PFSK-1 (cell line): ENCODE results near the gene CCDC66.

Experiments
- FOXP2 ChIP-seq: optimal IDR thresholded peaks from 2 replicates; pipeline ENCODE3; 2011; ENCODE audit warnings: borderline replicate concordance, control low read depth, inconsistent platforms; ENCODE audit not compliant: insufficient read depth; ENCODE audit errors: extremely low read length, extremely low read depth
- POLR2AphosphoS5 ChIP-seq: IDR thresholded peaks from 2 replicates; pipeline ENCODE4 v1.6.1; 2012; ENCODE audit warnings: low read depth, mild to moderate bottlenecking, control low read depth, low read length, moderate library complexity
- REST ChIP-seq, 2 experiments: IDR thresholded peaks; 2 replicates each; pipeline versions ENCODE4 v1.6.1 to v1.8.0; 2011 to 2012; ENCODE audit warnings: low read depth in 2 of 2, low read length in 2 of 2, control low read depth in 1 of 2, inconsistent platforms in 1 of 2, mild to moderate bottlenecking in 1 of 2, moderate library complexity in 1 of 2; ENCODE audit not compliant: insufficient read depth in 1 of 2
- SIN3A ChIP-seq: IDR thresholded peaks from 2 replicates; pipeline ENCODE4 v1.6.1; 2012; ENCODE audit warnings: mild to moderate bottlenecking, low read length, moderate library complexity, borderline replicate concordance; ENCODE audit not compliant: insufficient read depth
- TAF1 ChIP-seq: IDR thresholded peaks from 2 replicates; pipeline ENCODE4 v1.6.1; 2012; ENCODE audit warnings: low read length, control low read depth, borderline replicate concordance; ENCODE audit not compliant: insufficient read depth

The CCDC66 gene

GRCh38 chr3:56591262-56591661 is 34.3 kb downstream of the CCDC66 start:
- no peak for TF ChIP-seq TAF1
- TF ChIP-seq REST (IDR thresholded peaks at IDR 0.05; ENCODE audit: insufficient read depth in 1 of 2, low read depth in 2 of 2, low read length in 2 of 2): no peak
- no peak for TF ChIP-seq POLR2AphosphoS5
- TF ChIP-seq SIN3A: no peak
- TF ChIP-seq FOXP2: no peak

GRCh38 chr3:56593455-56594158 is 36.6 kb downstream of the CCDC66 start:
- no peak for TF ChIP-seq FOXP2
- TF ChIP-seq SIN3A: no peak
- TF ChIP-seq POLR2AphosphoS5: no peak
- TF ChIP-seq TAF1: no peak
- TF ChIP-seq REST (IDR thresholded peaks at IDR 0.05; ENCODE audit: insufficient read depth in 1 of 2, low read depth in 2 of 2, low read length in 2 of 2): no peak

- TF ChIP-seq POLR2AphosphoS5 (no peak), FOXP2 (no peak), SIN3A (no peak), TAF1 (no peak), REST (IDR thresholded peaks at IDR 0.05; ENCODE audit: insufficient read depth in 1 of 2, low read depth in 2 of 2, low read length in 2 of 2) (no peak)
Observed at GRCh38 chr3:56595975-56596840, 39.2 kb downstream of the CCDC66 start.

GRCh38 chr3:56610669-56611335 is 53.8 kb downstream of the CCDC66 start:
- TF ChIP-seq POLR2AphosphoS5 (no peak), TAF1 (no peak), SIN3A (no peak), REST (IDR thresholded peaks at IDR 0.05; ENCODE audit: insufficient read depth in 1 of 2, low read depth in 2 of 2, low read length in 2 of 2) (no peak), FOXP2 (no peak)
